PC-3 (cell line): ENCODE measurements around the gene DCAKD. TPM values are rescaled to one million over a fixed set of nuclear protein-coding genes. Genes with fewer than 3 reads are reported as not detected.
A peak's percentile ranks its signal among the peaks of the same experiment; 100 is the strongest.

Experiments
- ATAC-seq: fragments of 200-7000 bp; cut with Tn5 transposase; 2 replicates; pipeline ENCODE4 v1.9.1; 2020; ENCODE audit warnings: mild to moderate bottlenecking, moderate library complexity
- BruUV-seq: library from RNA; stranded (reverse); fragments of 400-500 nt; replicated peaks from 2 replicates; lab custom pipeline; 2021; lab: Mats Ljungman, UMichigan
- CTCF ChIA-PET: fragments of 300-600 bp; sonication (Branson Sonifier 250); formaldehyde crosslinking; loops from one replicate; lab custom pipeline; 2022; ENCODE audit warnings: antibody characterized with exemption; lab: Charles Lee
- POLR2A ChIA-PET: fragments of 300-600 bp; sonication (Branson Sonifier 250); formaldehyde crosslinking; loops from one replicate; lab custom pipeline; 2022; ENCODE audit warnings: antibody characterized with exemption; ENCODE audit not compliant: unreplicated experiment; lab: Charles Lee
- DNase-seq: peaks from one replicate; pipeline ENCODE4 v3.0.0-alpha.2; 2015
- H2AFZ ChIP-seq: fragments of 300-600 bp; sonication (generic); 2 replicates; pipeline ENCODE4 v1.6.0; 2016; ENCODE audit warnings: antibody characterized with exemption, low read length
- H3F3A ChIP-seq: fragments of 300-600 bp; sonication (generic); one replicate; pipeline ENCODE4 v1.6.0; 2017; ENCODE audit warnings: antibody characterized with exemption, low read length, control low read depth, mild to moderate bottlenecking; ENCODE audit not compliant: unreplicated experiment
- H3K27ac ChIP-seq: fragments of 300-600 bp; sonication (generic); 2 replicates; pipeline ENCODE4 v1.5.1; 2016; ENCODE audit warnings: mild to moderate bottlenecking, low read length
- H3K27me3 ChIP-seq: fragments of 300-600 bp; sonication (generic); 2 replicates; pipeline ENCODE4 v1.6.1; 2016; ENCODE audit warnings: low read length, mixed read lengths
- H3K36me3 ChIP-seq: fragments of 300-600 bp; sonication (generic); 2 replicates; pipeline ENCODE4 v1.6.1; 2016; ENCODE audit warnings: low read depth, mixed run types, low read length, mixed read lengths
- H3K4me1 ChIP-seq: fragments of 300-600 bp; sonication (generic); 2 replicates; pipeline ENCODE4 v1.5.1; 2016; ENCODE audit warnings: low read length; ENCODE audit not compliant: insufficient read depth
- H3K4me2 ChIP-seq: fragments of 300-600 bp; sonication (generic); 2 replicates; pipeline ENCODE4 v1.6.0; 2016; ENCODE audit warnings: low read length
- H3K4me3 ChIP-seq: fragments of 300-600 bp; sonication (generic); 2 replicates; pipeline ENCODE4 v1.5.1; 2016; ENCODE audit warnings: mild to moderate bottlenecking, low read length, mixed read lengths
- H3K79me2 ChIP-seq: fragments of 300-600 bp; sonication (generic); 2 replicates; pipeline ENCODE4 v1.6.1; 2017; ENCODE audit warnings: low read length, mixed read lengths
- H3K9ac ChIP-seq: fragments of 300-600 bp; sonication (generic); 2 replicates; pipeline ENCODE4 v1.6.0; 2016; ENCODE audit warnings: mild to moderate bottlenecking, low read length
- H3K9me2 ChIP-seq: fragments of 300-600 bp; sonication (generic); replicated peaks from 2 replicates; pipeline ENCODE4 v1.6.1; 2016; ENCODE audit warnings: mixed run types, low read length, mixed read lengths
- H3K9me3 ChIP-seq: fragments of 300-600 bp; sonication (generic); 2 replicates; pipeline ENCODE4 v1.6.1; 2016; ENCODE audit warnings: low read length, mixed read lengths
- H4K20me1 ChIP-seq: fragments of 300-600 bp; sonication (generic); 2 replicates; pipeline ENCODE4 v1.6.1; 2016; ENCODE audit warnings: low read length, mixed read lengths
- CTCF ChIP-seq: fragments of 300-600 bp; sonication (generic); conservative IDR thresholded peaks from 2 replicates; pipeline ENCODE4 v1.5.1; 2017; ENCODE audit warnings: antibody characterized with exemption, low read depth, mild to moderate bottlenecking, low read length
- EZH2 ChIP-seq: fragments of 300-600 bp; sonication (generic); IDR thresholded peaks from one replicate; pipeline ENCODE4 v1.6.1; 2017; ENCODE audit warnings: antibody characterized with exemption, mild to moderate bottlenecking, low read length; ENCODE audit not compliant: unreplicated experiment
- EZH2phosphoT487 ChIP-seq: fragments of 300-600 bp; sonication (generic); IDR thresholded peaks from 2 replicates; pipeline ENCODE4 v1.6.1; 2018; ENCODE audit warnings: mild to moderate bottlenecking, antibody characterized with exemption, low read length, borderline replicate concordance
- intact Hi-C: fragments of 100-400 bp; cut with micrococcal nuclease; formaldehyde crosslinking; loops from 2 replicates; pipeline ENCODE4 v1.9.0; 2023
- total RNA-seq: library from RNA; depleted of rRNA; stranded (reverse); fragments of >200 nt; gene quantifications from 2 replicates; pipeline ENCODE4 v1.2.3, GENCODE V29; 2014

The DCAKD gene
- total RNA-seq, 1 experiment from 2014 or later: 56.2 TPM

DNA sequence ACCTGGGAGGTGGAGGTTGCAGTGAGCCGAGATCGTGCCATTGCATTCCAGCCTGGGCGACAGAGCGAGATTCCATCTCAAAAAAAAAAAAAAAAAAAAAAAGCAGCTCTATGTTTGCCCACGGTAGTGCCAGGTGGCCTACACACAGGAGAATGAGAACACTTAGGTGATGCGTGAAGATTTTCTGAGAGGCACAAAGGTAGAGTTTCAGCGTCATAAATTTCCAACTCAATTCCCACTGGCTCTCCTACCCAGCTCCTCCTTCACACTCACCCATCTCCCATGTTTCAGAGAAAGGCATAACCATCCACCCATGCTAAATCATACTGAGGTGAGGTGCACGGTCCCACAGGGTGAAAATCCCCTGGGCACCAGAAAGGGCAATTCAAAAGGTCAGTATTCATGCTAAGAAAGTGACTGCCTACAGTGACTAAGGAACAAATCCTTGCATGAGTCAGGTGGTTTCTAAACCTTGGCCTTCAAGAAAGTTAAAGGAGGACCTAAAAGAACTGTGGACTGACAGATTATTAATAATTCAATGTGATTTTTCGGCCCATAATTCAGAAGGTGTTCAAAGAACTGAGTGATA, 4.8 kb downstream of the DCAKD start:
- H3K79me2 ChIP-seq: peaks cover 66% of the 10 kb centered on the region
- peaks cover 30% of the 10 kb centered on the region for H3K4me1 ChIP-seq
- H3K36me3 ChIP-seq: no peaks in the 10 kb centered on the region
- peaks cover 8% of the 10 kb centered on the region for H3F3A ChIP-seq
- H3K9me2 ChIP-seq: no peaks in the 10 kb centered on the region
- ATAC-seq: no peak
- H3K9me3 ChIP-seq: no peaks in the 10 kb centered on the region
- ChIA-PET POLR2A (interaction anchor here (0.7 kb wide), 1 partner anchor 14 kb away, joined by 13 read pairs; the partner anchor contains the start of gene NMT1), CTCF (no interaction called here)
- no peaks in the 10 kb centered on the region for H4K20me1 ChIP-seq
- no TSS peak for BruUV-seq
- no peak overlapping the region for H2AFZ ChIP-seq
- peak; percentile 44 for DNase-seq
- no peak overlapping the region for H3K4me3 ChIP-seq
- intact Hi-C loops: no loop called here
- no peak overlapping the region for H3K4me2 ChIP-seq
- peak overlapping the region; percentile 9; the same call in 1 of the 2 replicates for H3K27ac ChIP-seq
- H3K27me3 ChIP-seq: no peaks in the 10 kb centered on the region
- no peak overlapping the region for H3K9ac ChIP-seq
- TF ChIP-seq EZH2phosphoT487 (no peak), CTCF (no peak), EZH2 (no peak)

DNA sequence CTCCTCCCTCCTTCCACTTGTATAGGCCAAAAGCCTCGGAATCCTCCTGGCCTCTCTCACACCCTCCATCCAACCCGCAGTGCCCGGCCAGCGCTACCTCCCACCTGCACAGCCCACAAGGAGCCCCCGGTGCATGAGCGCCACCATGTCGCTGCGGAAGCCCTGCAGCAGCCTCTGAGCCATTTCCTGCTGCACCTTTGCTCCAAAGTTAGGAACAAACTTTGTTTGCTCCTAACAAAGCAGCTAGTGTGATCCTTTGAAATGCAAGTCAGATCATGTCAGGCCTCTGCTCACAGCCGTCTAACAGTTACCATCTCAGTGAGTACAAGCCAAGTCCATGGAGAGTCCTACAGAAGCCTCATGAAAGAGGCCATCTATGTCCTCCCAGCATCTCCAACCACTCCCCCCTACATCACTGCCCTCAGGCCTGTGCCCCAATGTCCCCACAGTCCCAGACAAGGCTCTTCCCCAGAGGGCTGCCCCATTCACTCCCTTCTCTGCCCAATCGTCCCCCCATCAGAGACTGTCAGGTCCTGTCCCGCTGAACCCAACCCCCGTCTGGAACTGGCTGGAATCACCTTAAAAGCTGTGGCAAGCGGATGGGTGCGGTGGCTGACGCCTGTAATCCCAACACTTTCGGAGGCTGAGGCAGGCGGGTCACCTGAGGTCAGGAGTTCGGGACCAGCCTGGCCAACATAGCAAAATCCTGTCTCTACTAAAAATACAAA, 7.5 kb downstream of the DCAKD start:
- BruUV-seq: no TSS peak
- Histone ChIP-seq H4K20me1 (no peaks in the 10 kb centered on the region), H3K36me3 (no peaks in the 10 kb centered on the region), H3K4me3 (no peak overlapping the region), H2AFZ (no peak overlapping the region), H3K9ac (no peak overlapping the region), H3K9me2 (no peaks in the 10 kb centered on the region), H3K27ac (no peak overlapping the region), H3K79me2 (peaks cover 44% of the 10 kb centered on the region), H3K9me3 (no peaks in the 10 kb centered on the region), H3K4me1 (peaks cover 13% of the 10 kb centered on the region; the same call in 1 of the 2 replicates), H3K4me2 (no peak overlapping the region), H3F3A (no peaks in the 10 kb centered on the region), H3K27me3 (no peaks in the 10 kb centered on the region)
- CTCF ChIA-PET: no interaction called here
- no peak for TF ChIP-seq CTCF
- no peak for TF ChIP-seq EZH2
- no peak for TF ChIP-seq EZH2phosphoT487
- ATAC-seq (no peak), DNase-seq (no peak)
- POLR2A ChIA-PET: interaction anchor here (0.6 kb wide), 1 partner anchor 32 kb away, joined by 11 read pairs; no protein-coding TSS in a partner anchor
- intact Hi-C loops: no loop called here
